HCEC 1CT (cell line): ENCODE measurements around the gene SEC24A.
"Not testable (repeated sequence)": the region's sequence is repeated elsewhere in the genome, so short reads cannot be mapped to it uniquely, and the experiment has no call there.

Source experiments
- DNase-seq: peaks from one replicate; pipeline ENCODE4 v3.0.0-alpha.2; 2017

The SEC24A gene

DNA sequence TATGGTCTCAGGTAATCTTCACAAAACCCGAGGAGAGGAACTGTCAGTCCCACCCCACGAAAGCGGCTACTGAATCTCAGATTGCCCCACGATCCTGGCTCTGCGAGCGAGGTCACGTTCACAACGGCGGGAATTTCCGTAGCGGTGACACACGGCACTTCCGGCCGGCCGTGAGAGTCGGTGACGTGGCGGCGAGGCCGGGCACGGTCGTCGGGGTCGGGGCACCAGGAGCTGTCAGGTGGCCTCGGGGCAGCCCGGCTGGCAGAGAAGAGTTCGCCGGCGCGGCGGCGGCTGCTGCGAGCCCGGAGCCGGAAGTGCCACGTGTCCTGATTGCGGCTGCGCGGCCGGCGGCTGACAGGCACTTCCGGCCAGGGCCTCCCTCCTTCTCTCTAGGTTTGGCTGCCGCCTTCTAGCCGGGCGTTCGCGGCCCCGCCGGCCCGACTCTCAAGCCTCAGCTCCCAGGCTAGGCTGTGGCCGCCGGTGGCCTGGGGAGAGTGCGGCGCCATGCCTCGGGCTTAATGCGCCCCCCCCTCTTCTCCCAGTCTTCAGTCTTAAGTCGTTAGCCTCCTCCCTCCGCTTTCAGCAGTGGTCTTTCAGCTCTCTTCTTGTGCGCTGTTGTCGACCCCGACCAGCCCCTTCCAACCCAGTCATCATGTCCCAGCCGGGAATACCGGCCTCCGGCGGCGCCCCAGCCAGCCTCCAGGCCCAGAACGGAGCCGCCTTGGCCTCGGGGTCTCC lies at the start of gene SEC24A:
SEC24A (plus strand) TSS at position 361 of the 738 bp plus-strand sequence; CDS start at position 653, 292 bp downstream.
- DNase-seq: peak; percentile 89

DNA sequence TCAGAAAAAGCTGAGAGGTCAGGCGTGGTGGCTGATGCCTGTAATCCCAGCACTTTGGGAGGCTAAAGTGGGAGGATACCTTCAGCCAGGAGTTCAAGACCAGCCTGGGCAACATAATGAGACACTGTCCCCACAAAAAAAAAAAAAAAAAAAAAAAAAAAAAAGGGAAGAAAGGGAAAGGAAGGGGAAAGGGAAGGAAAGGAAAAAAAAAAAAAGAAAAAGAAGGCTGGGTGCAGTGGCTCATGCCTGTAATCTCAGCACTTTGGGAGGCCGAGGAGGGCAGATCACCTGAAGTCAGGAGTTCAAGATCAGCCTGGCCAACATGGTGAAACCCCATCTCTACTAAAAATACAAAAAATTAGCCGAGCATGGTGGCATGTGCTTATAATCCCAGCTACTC lies 48.8 kb upstream of the SEC24A start:
- DNase-seq: not testable (repeated sequence)

DNA sequence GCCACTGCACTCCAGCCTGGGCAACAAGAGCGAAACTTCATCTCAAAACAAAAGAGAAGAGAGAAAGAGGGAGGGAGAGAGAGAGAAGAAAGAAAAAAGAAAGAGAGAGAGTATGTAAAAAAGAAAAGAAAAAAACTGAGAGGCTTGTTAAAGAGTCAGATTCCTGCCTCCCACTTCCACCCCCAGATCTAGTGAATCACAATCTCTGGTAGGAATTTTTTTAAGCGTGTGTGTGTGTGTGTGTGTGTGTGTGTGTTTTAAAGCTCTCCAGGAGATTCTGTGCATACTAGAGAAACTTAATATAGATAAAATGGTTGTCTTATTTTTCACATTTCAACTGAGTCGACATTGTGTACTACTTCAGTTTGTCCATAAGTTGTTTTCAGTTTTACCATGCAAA lies 48.0 kb upstream of the SEC24A start:
- peak; percentile 32 for DNase-seq

DNA sequence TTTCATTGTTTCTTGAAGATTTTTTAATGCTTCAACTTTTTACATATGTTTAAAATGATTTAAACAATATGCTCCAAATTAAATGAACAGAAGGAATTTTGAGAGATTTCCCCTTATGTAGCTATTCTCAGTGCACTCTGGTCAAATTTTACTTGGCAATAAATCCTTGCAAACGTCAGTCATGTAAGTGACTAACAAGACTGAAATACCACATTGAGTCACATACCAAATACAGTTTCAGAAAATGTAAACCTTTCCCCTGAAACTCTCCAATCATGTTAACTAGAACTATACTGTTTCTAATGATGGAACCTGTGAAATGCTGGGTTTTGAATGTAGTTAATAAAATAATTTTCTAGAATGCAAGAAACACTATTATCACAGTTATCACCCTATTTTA lies 45.5 kb upstream of the SEC24A start:
- peak; percentile 70 for DNase-seq

DNA sequence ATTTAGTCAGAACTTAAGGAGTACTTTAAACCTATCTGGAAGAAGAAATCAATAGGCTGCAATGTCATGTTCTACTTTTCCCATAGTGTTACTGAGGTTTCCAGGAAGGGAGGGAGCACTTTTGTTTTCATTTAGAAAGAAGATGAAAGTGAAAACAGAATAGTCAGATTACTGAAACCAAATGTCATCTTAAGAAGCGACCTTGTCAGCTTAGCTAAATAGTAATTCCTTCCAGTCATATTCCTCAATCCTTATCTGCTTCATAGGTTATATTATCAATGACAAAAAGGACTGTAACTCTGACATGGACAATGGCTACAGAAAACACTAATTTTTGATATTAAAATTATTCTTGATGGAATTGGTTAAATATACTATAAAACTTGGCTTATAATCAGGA lies 43.7 kb upstream of the SEC24A start:
- no peak for DNase-seq

DNA sequence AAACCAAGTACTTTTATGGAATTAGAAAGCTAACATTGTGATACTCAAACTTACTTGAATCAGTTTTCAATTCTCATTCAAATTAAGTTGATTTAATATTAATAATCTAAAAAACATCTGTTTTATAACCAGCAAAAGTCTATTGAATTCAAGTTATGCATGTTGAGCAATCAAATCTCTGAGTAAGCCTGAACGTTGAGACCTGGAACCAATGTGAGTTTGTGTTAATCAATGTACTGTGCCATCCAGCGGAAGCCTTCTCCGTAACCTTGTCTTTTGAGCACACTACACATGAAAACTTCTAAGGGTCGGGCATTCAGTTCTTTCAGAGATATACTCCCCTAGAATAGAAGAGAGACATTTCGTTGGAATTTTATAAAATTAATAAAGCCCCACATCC lies 41.9 kb upstream of the SEC24A start:
- DNase-seq: no peak

DNA sequence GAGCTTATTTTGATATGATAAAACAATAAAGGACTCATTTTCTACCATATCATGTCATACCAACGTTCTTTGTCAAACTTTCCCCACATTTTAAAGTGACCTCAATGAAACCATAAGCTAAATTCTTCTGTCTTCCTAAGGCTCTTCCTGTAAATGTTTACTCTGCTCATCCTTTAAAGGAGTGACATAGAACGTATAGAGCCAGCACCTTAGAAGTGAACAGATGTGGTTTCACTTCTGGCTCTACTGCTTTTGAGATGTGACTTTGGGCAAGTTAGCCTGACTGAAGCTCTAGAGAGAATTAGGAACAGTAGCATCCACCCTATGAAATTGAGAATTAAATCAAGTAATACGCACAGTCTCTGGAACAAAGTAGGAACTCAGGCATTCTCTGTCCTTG lies 40.0 kb upstream of the SEC24A start:
- no peak for DNase-seq

DNA sequence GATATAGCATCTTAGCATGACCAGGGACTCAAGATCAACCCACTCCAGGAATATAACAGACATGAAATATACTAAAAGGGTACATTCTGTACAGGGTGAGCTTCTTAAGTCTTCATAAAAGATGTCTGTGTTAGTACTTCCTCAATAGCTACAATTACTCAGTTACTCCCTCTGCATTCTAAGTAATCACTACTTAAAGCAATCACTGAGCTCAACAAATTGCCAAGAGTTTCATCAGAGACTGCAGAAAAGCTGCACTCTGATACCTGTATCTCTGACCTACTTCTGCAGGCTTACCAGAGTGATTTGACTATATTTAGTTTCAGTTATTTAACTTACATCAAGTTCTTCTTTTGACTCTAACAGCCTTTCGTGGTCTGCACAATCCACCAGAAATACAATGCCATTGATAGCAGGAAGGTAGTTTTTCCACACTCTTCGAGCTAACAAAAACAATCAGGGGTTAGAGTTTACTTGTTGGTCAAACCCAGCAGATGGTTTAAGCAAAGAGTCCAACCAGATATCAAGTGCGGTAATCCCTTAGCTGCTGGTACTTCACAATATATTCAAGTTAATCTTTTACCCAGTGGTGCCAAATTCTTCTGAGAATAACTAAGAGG lies 39.2 kb upstream of the SEC24A start:
- no peak for DNase-seq

DNA sequence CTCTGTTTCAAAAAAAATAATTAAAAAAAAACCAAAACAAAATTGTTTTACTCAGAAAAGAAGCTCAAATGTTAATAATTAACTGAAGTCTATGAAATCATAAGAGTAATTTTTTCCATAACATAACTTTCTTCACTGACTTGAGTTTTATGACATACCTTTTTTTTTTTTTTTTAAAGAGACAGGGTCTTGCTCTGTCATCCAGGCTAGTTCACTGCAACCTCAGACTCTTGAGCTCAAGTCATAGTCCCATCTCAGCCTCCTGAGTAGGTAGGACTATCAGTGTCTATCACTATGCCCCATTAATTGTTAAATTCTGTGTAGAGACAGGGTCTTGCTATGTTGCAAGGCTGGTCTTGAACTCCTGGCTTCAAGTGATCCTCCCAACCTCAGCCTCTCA lies 37.9 kb upstream of the SEC24A start:
- no peak for DNase-seq

DNA sequence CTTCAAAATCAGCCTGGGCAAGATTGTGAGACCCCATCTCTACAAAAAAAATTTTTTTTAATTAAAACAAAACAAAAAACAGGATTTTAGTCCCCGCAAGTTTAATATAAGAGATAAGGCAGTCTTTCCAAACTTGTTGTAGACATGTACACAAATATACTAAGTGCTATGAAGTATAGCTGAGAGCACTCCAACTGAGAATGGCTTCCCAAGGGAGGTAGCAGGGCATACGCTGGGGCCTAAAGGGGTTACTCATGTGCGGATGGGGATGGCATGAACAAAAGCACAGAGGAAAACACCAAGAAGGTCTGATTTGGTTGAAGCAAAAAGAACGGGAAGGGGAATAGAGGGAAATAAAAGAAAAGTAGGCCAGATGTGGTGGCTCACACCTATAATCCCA lies 37.1 kb upstream of the SEC24A start:
- DNase-seq: no peak

DNA sequence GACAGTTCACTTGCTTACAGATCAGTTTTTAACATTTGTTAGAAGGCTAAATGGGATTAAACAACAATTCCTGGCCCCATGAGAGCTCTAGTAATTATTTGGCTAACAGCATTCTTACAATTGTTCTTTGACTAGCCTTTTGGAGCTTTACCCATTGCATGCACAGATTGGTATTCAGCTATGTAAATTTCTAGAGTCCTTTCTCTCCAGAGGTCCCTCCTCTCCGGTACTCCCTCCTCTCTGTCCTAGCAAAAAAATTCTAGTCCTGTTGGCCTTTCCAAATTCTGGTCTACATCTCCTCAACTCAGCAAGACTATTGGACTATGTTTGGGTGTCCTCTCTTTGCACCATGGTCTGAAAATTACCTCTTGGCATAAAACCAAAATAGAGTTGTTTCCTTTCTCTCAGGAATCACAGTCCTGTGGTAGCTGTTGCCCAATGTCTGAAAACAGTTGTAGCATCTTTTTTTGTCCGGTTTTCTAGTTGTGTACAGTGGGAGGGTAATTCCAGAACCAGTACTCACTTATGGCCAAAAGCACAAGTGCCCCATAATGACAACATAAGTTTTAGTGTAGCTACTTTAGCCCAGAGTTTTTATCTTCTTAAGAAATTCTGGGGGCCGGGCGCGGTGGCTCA lies 34.0 kb upstream of the SEC24A start:
- DNase-seq: no peak

DNA sequence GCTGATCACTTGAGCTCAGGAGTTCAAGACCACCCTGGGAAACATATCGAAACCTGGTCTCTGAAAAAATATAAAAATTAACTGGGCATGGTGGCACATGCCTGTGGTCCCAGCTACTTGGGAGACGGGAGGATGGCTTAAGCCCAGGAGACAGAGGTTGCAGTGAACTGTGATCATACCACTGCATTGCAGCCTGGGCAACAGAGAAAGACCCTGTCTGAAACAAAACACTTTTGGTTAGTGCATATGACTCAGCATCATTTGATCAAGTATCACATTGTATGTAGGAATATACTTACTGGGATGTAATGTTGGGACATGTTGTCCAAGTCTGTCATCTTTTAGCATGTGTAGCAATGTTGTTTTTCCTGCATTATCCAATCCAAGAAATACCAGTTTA lies 28.0 kb upstream of the SEC24A start:
- DNase-seq: no peak

DNA sequence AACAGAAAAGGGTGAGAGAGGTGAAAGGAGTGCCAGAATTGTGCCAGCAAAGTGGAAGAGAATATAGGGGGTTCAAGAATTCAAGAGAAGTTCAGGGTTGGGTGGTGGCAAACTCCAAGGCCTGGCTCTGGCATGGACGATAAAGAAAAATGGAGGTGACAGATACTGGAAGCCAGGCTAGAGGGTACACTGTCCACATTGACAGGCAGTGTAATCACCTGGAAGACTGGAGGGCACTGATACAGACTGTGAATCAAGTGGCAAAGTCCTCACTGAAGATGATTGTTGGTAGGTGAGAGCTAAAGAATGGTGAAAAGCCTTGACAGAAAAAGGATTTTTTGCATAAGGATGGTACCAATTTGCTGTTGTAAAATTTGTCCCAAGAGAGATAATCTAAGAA lies 23.0 kb upstream of the SEC24A start:
- DNase-seq: no peak

DNA sequence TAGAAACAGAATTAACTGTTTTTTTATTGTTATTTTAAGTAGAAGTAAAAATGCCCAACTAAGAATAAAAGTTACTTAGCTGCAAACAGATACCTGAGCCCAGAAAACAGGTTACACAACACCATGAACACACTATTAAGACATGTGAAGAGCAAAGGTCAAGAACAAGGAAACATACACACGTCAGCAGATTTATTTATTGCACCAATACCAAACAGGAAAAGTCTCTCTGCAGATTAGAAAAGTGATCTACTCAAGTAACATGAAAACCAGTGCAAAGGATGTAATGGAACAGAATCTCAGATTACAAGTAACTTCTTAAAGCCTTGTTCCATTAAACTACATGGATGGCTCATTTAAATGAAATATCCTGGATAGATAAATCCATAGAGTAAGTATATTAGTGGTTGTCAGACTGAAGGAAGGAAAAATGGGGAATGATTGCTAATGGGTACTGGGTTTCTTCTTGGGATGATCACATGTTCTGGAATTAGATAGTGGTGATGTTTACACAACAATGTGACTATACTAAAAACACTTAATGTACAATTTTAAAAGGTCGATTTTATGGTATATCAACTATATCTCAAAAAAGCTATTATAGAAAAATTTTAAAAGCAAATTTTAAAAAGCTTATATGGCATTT lies 22.1 kb upstream of the SEC24A start:
- peak; percentile 78 for DNase-seq

DNA sequence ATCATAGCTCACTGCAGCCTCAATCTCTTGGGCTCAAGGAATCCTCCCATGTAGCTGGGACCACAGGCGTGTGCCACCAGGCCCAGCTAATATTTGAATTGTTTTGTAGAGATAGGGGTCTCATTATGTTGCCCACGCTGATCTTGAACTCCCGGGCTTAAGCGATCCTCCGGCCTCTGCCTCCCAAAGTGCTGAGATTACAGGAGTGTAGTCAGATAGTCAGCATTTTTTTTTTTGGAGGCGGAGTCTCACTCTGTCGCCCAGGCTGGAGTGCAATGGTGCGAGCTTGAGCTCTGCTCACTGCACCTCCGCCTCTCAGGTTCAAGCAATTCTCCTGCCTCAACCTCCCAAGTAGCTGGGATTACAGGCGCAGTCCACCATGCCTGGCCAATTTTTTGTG lies 14.4 kb upstream of the SEC24A start:
- no peak for DNase-seq

DNA sequence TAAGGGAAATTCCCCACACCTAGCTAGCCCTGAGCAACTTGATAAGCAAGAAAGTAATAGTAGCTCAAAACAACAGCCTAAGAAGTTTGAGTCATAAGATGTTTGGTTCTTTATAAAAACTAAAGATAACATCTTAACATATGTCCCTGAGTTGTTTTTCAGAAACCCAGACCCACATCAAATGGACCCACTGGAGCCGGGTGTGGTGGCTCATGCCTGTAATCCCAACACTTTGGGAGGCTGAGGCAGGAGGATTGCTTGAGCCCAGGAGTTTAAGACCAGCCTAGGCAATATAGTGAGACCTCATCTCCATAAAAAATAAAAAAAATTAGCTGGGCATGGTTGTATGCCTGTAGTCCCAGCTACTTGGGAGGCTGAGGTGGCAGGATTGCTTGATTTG lies 13.2 kb upstream of the SEC24A start:
- DNase-seq: not testable (repeated sequence)

DNA sequence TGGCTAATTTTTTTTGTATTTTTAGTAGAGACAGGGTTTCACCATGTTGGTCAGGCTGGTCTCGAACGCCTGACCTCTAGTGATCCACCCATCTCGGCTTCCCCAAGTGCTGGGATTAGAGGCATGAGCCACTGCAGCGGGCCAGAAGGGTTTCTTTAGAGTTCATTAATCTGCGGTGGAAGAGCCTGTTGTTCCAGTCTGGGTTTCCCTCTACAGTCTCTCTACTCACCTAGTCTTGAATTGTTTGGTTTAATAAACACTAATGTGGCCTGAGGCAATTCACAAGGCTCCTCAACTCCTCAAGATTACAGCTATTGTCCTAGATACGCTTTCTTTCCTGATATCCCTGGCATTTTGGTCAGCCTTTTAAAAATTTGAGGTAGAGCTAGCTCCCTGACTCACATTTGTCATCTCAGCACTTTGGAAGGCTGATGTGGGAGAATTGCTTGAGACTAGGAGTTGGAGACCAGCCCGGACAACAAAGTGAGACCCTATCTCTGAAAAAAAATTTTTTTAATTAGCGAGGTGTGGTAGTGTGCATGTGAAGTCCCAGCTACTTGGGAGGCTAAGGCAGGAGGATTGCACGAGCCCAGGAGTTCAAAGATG lies 11.4 kb upstream of the SEC24A start:
- no peak for DNase-seq

DNA sequence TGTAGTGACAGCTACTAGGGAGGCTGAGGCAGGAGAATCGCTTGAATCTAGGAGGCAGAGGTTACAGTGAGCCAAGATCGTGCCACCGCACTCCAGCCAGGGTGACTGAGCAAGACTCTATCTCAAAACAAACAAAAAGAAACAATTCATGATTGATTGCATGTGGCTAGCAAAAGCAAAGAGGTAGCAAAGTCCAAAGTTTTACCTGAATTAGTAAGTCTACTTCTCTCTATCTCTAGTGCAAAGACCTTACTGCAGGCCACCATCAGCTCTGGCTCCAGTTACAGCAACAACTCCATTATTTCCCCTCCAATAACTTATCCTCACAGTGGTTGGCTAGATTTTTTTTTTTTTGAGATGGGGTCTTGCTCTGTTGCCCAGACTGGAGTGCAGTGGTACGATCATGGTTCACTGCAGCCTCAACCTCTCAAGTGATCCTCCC lies 9.8 kb upstream of the SEC24A start:
- DNase-seq: no peak

DNA sequence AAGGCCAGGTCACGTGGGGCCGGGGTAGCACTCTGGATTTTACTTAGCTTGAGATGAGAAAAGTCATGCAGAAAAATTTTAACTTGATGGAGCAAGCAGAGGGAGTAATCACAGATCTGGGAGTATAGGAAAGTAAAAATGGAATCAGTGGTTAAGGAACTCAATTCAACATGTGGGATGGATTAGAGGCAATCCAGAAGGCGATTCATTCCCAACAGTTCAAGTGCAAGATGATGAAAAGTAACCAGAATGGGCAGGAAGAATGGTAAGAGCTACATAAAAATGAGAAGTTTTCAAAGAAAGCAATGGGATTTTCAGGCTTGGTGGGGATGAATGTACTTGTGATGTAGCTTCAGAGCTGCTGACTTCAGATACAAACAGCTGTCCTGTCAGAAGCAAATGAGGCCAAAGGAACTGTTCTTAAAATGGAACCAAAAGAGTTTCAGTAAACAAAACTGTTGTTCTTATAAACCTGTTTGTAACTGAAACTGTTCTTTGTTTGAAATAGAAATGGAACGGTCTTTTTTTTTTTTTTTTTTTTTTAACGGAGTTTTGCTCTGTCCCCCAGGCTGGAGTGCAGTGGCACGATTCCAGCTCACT lies 5.6 kb upstream of the SEC24A start:
- no peak for DNase-seq

DNA sequence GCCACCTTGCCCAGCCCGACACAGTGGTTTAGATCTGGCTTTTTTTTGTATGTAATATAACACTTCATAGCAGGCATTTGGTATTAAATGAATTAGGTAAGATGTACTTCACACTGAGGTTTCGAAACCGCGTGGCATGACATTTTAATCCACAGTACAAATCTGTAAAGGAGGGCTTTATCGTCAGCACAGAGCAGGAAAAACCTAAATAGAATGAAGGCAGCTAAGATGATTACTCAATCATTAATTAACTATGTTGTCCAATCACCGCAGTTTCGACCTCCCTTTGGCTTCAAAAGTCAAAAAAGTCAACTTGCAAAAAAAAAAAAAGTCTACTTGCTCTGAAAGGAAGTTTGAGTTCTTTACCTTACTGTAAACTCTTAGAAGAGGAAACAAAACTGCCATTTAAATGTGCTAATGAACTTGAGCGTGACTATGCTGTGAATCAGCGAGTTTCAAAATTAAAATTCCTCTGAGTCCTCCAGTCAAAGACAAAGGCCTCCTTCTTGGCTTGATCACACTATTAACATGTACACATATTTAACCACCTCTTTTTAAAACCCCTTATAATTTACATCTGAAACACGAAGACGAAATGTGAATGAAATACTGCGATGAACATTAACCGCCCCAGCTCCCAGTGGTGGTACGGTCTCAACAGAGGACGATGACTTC lies 698 bp upstream of the SEC24A start:
- DNase-seq: peak; percentile 62

DNA sequence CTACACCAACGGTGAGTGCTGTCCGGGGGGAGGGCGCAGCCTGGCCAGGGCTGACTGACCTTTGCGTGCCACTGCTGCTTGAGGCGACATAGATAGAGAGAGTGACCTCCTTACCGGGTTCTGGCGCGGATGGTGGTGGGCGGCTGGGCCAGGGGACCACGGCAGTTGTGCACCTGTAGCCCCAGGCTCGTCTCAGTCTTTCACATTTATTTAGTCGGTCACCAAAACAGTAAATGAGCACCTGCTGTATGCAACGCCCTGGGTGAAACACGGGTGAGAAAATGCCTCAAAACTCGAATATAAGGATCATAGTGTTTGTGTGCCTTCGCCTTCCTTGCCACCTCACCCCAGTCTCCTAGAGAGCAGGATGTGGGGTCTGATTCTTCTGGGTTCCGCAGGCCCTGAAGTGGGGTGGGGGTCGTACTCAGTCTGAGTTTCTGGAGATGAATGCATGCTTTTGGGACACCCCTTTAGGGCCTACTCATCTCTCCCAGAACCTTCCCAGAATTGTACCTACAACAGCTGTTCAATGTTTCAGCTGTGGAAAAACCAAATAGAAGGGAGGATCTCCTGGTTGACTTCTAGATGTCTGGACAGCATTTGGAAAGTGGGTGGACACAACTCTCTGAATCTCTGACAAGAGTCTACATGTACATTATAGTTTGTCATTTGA lies 714 bp downstream of the SEC24A start:
- peak; percentile 3 for DNase-seq

DNA sequence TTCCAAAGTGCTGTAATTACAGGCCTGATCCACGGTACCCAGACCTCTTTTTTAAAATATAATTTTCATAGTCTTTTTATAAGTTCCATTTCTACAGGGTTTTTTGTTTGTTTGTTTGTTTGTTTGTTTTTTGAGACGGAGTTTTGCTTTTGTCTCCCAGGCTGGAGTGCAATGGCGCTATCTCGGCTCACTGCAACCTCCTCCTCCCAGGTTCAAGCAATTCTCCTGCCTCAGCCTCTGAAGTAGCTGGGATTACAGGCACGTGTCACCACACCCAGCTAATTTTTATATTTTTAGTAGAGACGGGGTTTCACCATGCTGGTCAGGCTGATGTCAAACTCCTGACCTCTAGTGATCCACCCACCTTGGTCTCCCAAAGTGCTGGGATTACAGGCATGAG lies 2.1 kb downstream of the SEC24A start:
- DNase-seq: not testable (repeated sequence)
